HepG2 (cell line): ENCODE data around the gene ZSWIM6. TPM values are rescaled to one million over a fixed set of nuclear protein-coding genes. Genes with fewer than 3 reads are reported as not detected.
A peak's percentile ranks its signal among the peaks of the same experiment; 100 is the strongest.

Source experiments
- CEBPB ChIP-seq: IDR thresholded peaks from 2 replicates; pipeline ENCODE4 v1.6.1; 2011; ENCODE audit warnings: low read depth, low read length, improper control_type of control experiment, borderline replicate concordance
- CREB1 ChIP-seq, 2 experiments: fragments of 450-650 bp in 1 of 2; IDR thresholded peaks; 2 replicates each; pipeline ENCODE4 v1.6.1; 2016 to 2017; ENCODE audit warnings: control low read depth in 1 of 2, mild to moderate bottlenecking in 1 of 2, missing compliant biosample characterization in 1 of 2, missing genetic modification characterization in 1 of 2
- HOXA3 ChIP-seq: sonication (generic); formaldehyde crosslinking; IDR thresholded peaks from 2 replicates; pipeline ENCODE4 v1.5.0; 2020; ENCODE audit warnings: missing genetic modification reagents
- KAT8 ChIP-seq: IDR thresholded peaks from 2 replicates; pipeline ENCODE4 v1.6.1; 2016; ENCODE audit warnings: missing genetic modification reagents, missing compliant biosample characterization
- MAX ChIP-seq: IDR thresholded peaks from 2 replicates; pipeline ENCODE4 v1.6.1; 2012; ENCODE audit warnings: inconsistent platforms
- MEIS2 ChIP-seq: sonication (generic); formaldehyde crosslinking; IDR thresholded peaks from 2 replicates; pipeline ENCODE4 v1.9.0; 2021; ENCODE audit warnings: mild to moderate bottlenecking, missing genetic modification reagents
- REPIN1 ChIP-seq: sonication (generic); formaldehyde crosslinking; IDR thresholded peaks from 2 replicates; pipeline ENCODE4 v1.8.0; 2022; ENCODE audit warnings: missing genetic modification reagents, low read depth, mild to moderate bottlenecking, borderline replicate concordance
- SALL2 ChIP-seq: sonication (generic); formaldehyde crosslinking; IDR thresholded peaks from 2 replicates; pipeline ENCODE4 v1.8.1; 2023; ENCODE audit warnings: mild to moderate bottlenecking, missing genetic modification reagents, inconsistent platforms
- TBX2 ChIP-seq: sonication (generic); formaldehyde crosslinking; IDR thresholded peaks from 2 replicates; pipeline ENCODE4 v1.5.0; 2020; ENCODE audit warnings: missing genetic modification reagents, mild to moderate bottlenecking, borderline replicate concordance
- ZBTB40 ChIP-seq, 2 experiments: fragments of 450-650 bp in 1 of 2; sonication (generic) in 1 of 2; formaldehyde crosslinking in 1 of 2; IDR thresholded peaks; 2 replicates each; pipeline versions ENCODE4 v1.6.1 to v1.8.0; 2016 to 2022; ENCODE audit warnings: antibody characterized with exemption in 1 of 2, mild to moderate bottlenecking in 1 of 2, missing genetic modification reagents in 1 of 2
- ZBTB43 ChIP-seq: sonication (generic); formaldehyde crosslinking; conservative IDR thresholded peaks from 2 replicates; pipeline ENCODE4 v1.4.0; 2020; ENCODE audit warnings: missing genetic modification reagents
- ZBTB7B ChIP-seq: sonication (generic); formaldehyde crosslinking; IDR thresholded peaks from 2 replicates; pipeline ENCODE4 v1.4.0; 2020; ENCODE audit warnings: missing genetic modification reagents
- ZNF446 ChIP-seq: sonication (generic); formaldehyde crosslinking; IDR thresholded peaks from 2 replicates; pipeline ENCODE4 v1.5.0; 2020; ENCODE audit warnings: mild to moderate bottlenecking, missing genetic modification reagents
- polyA plus RNA-seq, 8 experiments: library from polyadenylated mRNA; depleted of rRNA in 3 of 8; stranded (reverse) in 7 of 8; unstranded in 1 of 8; fragments of >200 nt; fragmentation: Illumina TruSeq in 4 of 8; extraction: Trizol in 4 of 8; gene quantifications; 2 replicates each; pipeline versions ENCODE4 v1.2.1 to v1.2.3, GENCODE V29; 2011 to 2016; ENCODE audit warnings: low read depth in 4 of 8, missing spikeins in 1 of 8, mixed read lengths in 1 of 8; ENCODE audit not compliant: insufficient read depth in 1 of 8
- total RNA-seq, 5 experiments: library from RNA; depleted of rRNA; stranded (reverse); fragments of >200 nt; fragmentation: Illumina TruSeq; extraction: Trizol; gene quantifications; 2 replicates each; pipeline ENCODE4 v1.2.3, GENCODE V29; 2016; ENCODE audit warnings: low read depth in 1 of 5
- TF ChIP-seq, protein P1 (sequence below): sonication (generic); formaldehyde crosslinking; IDR thresholded peaks from 2 replicates; pipeline ENCODE4 v1.4.0; 2020; ENCODE audit warnings: missing genetic modification reagents

Gene ZSWIM6
- total and polyA plus RNA-seq, 2 of the 13 experiments (the other 11 are each of a cell fraction or from before 2014, with no cell fraction given): 0.82 to 1.9 TPM

DNA sequence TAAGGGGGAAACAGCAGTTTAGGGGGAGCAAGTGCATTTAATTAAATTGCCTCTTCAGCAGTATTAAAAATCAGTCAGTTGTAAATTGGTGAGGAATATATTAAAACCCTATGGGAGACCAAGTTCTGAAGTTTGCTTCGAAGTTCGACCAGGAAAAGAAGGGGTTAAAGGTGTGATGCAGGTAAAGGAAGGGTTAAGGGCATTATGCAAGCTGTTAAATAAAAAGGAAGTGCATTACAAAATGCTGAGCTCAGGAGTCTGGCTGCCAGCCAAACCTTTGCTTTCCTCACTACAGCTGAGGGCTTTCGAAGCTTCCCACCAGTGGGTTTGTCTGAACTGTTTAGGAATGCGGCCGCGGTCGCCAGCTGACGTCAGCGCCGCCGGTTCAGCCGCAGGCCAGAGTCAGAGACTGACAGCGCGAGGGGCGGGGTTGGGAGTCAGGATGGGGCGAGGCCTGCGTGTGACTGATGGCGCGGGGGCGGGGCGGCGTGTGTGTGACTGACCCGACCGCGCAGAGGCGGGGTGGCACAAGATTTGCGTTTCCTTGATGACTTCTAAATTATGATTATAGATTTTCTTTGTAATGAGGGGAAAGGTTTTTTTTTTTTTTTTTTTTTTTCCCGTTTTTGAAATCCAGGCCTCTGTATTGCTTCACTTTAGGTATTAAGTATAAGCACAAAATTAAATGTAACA is 76.6 kb downstream of the ZSWIM6 start (continued):
- TF ChIP-seq, protein P1, sequence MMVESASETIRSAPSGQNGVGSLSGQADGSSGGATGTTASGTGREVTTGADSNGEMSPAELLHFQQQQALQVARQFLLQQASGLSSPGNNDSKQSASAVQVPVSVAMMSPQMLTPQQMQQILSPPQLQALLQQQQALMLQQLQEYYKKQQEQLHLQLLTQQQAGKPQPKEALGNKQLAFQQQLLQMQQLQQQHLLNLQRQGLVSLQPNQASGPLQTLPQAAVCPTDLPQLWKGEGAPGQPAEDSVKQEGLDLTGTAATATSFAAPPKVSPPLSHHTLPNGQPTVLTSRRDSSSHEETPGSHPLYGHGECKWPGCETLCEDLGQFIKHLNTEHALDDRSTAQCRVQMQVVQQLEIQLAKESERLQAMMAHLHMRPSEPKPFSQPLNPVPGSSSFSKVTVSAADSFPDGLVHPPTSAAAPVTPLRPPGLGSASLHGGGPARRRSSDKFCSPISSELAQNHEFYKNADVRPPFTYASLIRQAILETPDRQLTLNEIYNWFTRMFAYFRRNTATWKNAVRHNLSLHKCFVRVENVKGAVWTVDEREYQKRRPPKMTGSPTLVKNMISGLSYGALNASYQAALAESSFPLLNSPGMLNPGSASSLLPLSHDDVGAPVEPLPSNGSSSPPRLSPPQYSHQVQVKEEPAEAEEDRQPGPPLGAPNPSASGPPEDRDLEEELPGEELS (CRISPR knock-in tag): peak; percentile 37; the same call in 1 of the 2 replicates
- TF ChIP-seq ZBTB7B (peak; percentile 38; the same call in 1 of the 2 replicates), ZNF446 (CRISPR knock-in tag) (no peak), MAX (peak; percentile 51), HOXA3 (CRISPR knock-in tag) (peak; percentile 91), CREB1 (IDR thresholded peaks at IDR 0.05) (peak; percentile 91), CREB1 (CRISPR knock-in tag; IDR thresholded peaks at IDR 0.05) (peak; percentile 92), ZBTB43 (CRISPR knock-in tag) (0 out of 2 replicates have a peak, but pooled peaks have one; percentile 42), CEBPB (peak; percentile 82), REPIN1 (CRISPR knock-in tag) (peak; percentile 63; the same call in 1 of the 2 replicates), KAT8 (CRISPR knock-in tag) (peak; percentile 70; the same call in 1 of the 2 replicates), MEIS2 (CRISPR knock-in tag) (peak; percentile 57; the same call in 1 of the 2 replicates), SALL2 (CRISPR knock-in tag) (peak; percentile 65; the same call in 1 of the 2 replicates), TBX2 (CRISPR knock-in tag) (peak; percentile 55), ZBTB40 (IDR thresholded peaks at IDR 0.05) (no peak), ZBTB40 (CRISPR knock-in tag; IDR thresholded peaks at IDR 0.05) (0 out of 2 replicates have a peak, but pooled peaks have one; percentile 49)
